ENCODE data around the gene OTOG. TPM values are rescaled to one million over a fixed set of nuclear protein-coding genes. Genes with fewer than 3 reads are reported as not detected.

Gene OTOG
- total and polyA plus RNA-seq, 2 of the 8 experiments (the other 6 are each of a cell fraction or from before 2014, with no cell fraction given), result 0.41 to 1.5 TPM

DNA sequence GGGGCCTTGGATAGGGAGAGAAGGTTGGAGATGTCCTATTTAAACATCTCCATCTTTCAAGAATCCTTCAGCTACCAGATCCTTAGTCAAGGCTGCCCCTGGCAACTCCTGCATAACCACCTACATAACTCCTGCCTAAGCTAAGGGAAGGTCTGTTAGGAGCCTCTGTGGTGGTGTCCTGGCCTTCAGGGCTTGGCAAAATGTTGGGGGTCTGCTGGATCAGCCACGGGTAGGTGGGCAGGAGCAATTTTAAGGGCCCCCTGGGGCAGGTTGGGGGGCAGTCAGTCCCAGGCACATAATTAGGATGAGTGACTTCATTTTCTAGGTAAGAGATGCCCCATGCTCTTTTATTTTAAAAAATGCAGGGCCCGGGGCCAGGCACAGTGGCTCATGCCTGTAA, 28.7 kb upstream of the OTOG start:
- Histone ChIP-seq H3K56ac (replicated peaks; ENCODE audit: insufficient read length, low read depth, low read length) (no peak overlapping the region), H4K8ac (ENCODE audit: extremely low read depth, insufficient read depth, low read length) (no peak overlapping the region), H2BK5ac (ENCODE audit: low read depth, low read length) (peak overlapping the region; percentile 56; the same call in 1 of the 2 replicates), H4K20me1 (replicated peaks in 1 of 2; ENCODE audit: control insufficient read depth in 1 of 2, insufficient read depth in 2 of 2, low read length in 2 of 2) (no peaks in the 10 kb centered on the region), H4K91ac (replicated peaks; ENCODE audit: insufficient read length, low read length) (no peak overlapping the region), H3K4me3 (ENCODE audit: extremely low read depth in 1 of 4, insufficient read depth in 2 of 4, low read depth in 3 of 4, low read length in 4 of 4) (no peak overlapping the region), H4K5ac (ENCODE audit: insufficient read length, low read depth, low read length) (no peak overlapping the region), H3K9me3 (ENCODE audit: insufficient read depth in 2 of 2, low read depth in 1 of 2, low read length in 1 of 2) (no peaks in the 10 kb centered on the region), H3K23ac (ENCODE audit: insufficient read length) (no peak overlapping the region), H3K27ac (ENCODE audit: low read depth, low read length) (no peak overlapping the region), H3K79me1 (ENCODE audit: low read depth, low read length) (no peaks in the 10 kb centered on the region), H2BK120ac (replicated peaks; ENCODE audit: low read depth, low read length) (no peak overlapping the region), H3K4me2 (ENCODE audit: insufficient read depth in 1 of 2, low read depth in 2 of 2, low read length in 2 of 2) (no peak overlapping the region), H3K18ac (ENCODE audit: extremely low read depth, low read length) (no peak overlapping the region), H3K14ac (ENCODE audit: insufficient read length) (no peak overlapping the region), H2BK15ac (ENCODE audit: low read length) (no peak overlapping the region), H3K4me1 (replicated peaks in 1 of 4; ENCODE audit: control insufficient read depth in 3 of 4, insufficient read depth in 4 of 4, low read length in 3 of 4) (peaks cover 0 to 6% (median 3%) of the 10 kb centered on the region in 4 experiments; a peak in 6 of 7 replicates), H2AK5ac (ENCODE audit: low read depth, low read length) (no peak overlapping the region), H3K79me2 (ENCODE audit: control insufficient read depth in 1 of 2, insufficient read depth in 2 of 2, low read length in 2 of 2) (no peaks in the 10 kb centered on the region), H3K23me2 (ENCODE audit: low read depth, low read length) (no peaks in the 10 kb centered on the region), H2AFZ (ENCODE audit: low read length) (no peak overlapping the region), H3K27me3 (replicated peaks in 1 of 4; ENCODE audit: control insufficient read depth in 3 of 4, extremely low read depth in 1 of 4, insufficient read depth in 3 of 4, low read length in 3 of 4) (no peaks in the 10 kb centered on the region), H3K4ac (replicated peaks; ENCODE audit: insufficient read length, low read depth, low read length) (no peak overlapping the region), H3K36me3 (ENCODE audit: control insufficient read depth in 2 of 4, insufficient read depth in 4 of 4, low read length in 3 of 4) (no peaks in the 10 kb centered on the region), H2BK12ac (ENCODE audit: low read depth, low read length) (no peak overlapping the region), H2BK20ac (ENCODE audit: low read length) (no peak overlapping the region), H3K9ac (replicated peaks in 1 of 4; ENCODE audit: extremely low read depth in 1 of 4, low read depth in 3 of 4, low read length in 3 of 4) (no peak overlapping the region)
- no peak for FAIRE-seq
- DNase-seq (ENCODE audit: low read depth in 1 of 2, low spot score in 2 of 2), result no peak
- CTCF ChIA-PET (ENCODE audit: partially characterized antibody), result interaction anchor here (0.7 to 44.8 kb wide), 8 partner anchors 4 to 575 kb away, joined by 3 to 1414 read pairs (median 5); partner anchors contain the start of gene KCNJ11
- POLR2A ChIA-PET (ENCODE audit: partially characterized antibody), result no interaction called here
- WGBS, 2 experiments (ENCODE audit: extremely low coverage in 1 of 2, insufficient coverage in 1 of 2, insufficient read length in 1 of 2, insufficient replicate concordance in 2 of 2, low coverage in 1 of 2, low lambda C conversion rate in 2 of 2, missing lambda C conversion rate in 1 of 2), result 78% methylated on average over 2 of the region's 2 CpGs; no CpG with 5 or more reads in 1 of the 2 experiments
- TF ChIP-seq CTBP2 (IDR thresholded peaks at IDR 0.05; ENCODE audit: borderline replicate concordance, insufficient read depth, insufficient read length, low read length) (no peak), BRCA1 (IDR thresholded peaks at IDR 0.05; ENCODE audit: low read depth, low read length) (no peak), POLR2A (IDR thresholded peaks at IDR 0.05; ENCODE audit: control extremely low read depth in 1 of 2, low read depth in 2 of 2, low read length in 2 of 2) (no peak)
